ENCODE results near the gene GP1BB. TPM values are rescaled to one million over a fixed set of nuclear protein-coding genes. Genes with fewer than 3 reads are reported as not detected.

GP1BB gene
- total and polyA plus RNA-seq, 2 experiments from 2014 or later, result 4.9 to 10.2 TPM

DNA sequence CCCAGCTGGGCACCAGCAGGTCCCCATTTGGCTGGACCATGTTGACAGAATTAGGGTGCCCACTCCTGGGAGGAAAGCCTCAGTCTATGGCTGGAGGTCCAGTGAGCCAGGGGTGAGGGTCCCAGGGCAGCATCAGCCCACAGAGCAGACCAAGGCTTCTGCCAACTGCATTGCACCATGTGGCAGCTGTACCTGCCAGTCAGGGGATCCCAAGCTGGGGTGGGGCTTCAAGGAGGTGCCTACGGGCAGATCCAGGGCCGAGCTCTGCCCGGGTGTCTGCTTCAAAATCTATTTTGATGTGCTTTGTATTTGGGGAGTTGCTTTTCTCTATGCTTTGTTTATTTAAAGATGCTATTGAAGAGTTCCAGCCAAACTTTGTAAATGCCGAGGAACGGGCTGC lies 10.4 kb downstream of the GP1BB start:
- no peaks in the 10 kb centered on the region for H3K27me3 ChIP-seq (replicated peaks; ENCODE audit: insufficient read depth)
- no peaks in the 10 kb centered on the region for H3K79me2 ChIP-seq (ENCODE audit: insufficient read depth)
- H3K9me3 ChIP-seq (ENCODE audit: low read depth), result no peaks in the 10 kb centered on the region
- in situ Hi-C loops (cut with MboI), result no loop called here
- no peaks in the 10 kb centered on the region for H3F3A ChIP-seq (ENCODE audit: insufficient read depth)
- no peaks in the 10 kb centered on the region for H3K36me3 ChIP-seq (ENCODE audit: low read depth)
- H3K4me3 ChIP-seq, result no peak overlapping the region
- no peaks in the 10 kb centered on the region for H3K9me2 ChIP-seq (ENCODE audit: insufficient read depth)
- no peak overlapping the region for H3K9ac ChIP-seq
- DNase-seq, result no peak
- H3K27ac ChIP-seq, result no peak overlapping the region
- no peak overlapping the region for H3K4me2 ChIP-seq (ENCODE audit: unreplicated experiment)
- TF ChIP-seq EZH2phosphoT487 (IDR thresholded peaks at IDR 0.05; ENCODE audit: insufficient read depth, low read depth) (no peak), EZH2 (IDR thresholded peaks at IDR 0.05; ENCODE audit: insufficient read depth, poor library complexity, severe bottlenecking) (no peak)
- WGBS, 2 experiments (ENCODE audit: low coverage in 1 of 2, low lambda C conversion rate in 2 of 2, missing lambda C conversion rate in 2 of 2), result 70 to 80% methylated on average over 5 of the region's 5 CpGs
- no peaks in the 10 kb centered on the region for H3K4me1 ChIP-seq (ENCODE audit: insufficient read depth)
- H4K20me1 ChIP-seq (ENCODE audit: insufficient read depth), result no peaks in the 10 kb centered on the region
- no peak overlapping the region for H2AFZ ChIP-seq

DNA sequence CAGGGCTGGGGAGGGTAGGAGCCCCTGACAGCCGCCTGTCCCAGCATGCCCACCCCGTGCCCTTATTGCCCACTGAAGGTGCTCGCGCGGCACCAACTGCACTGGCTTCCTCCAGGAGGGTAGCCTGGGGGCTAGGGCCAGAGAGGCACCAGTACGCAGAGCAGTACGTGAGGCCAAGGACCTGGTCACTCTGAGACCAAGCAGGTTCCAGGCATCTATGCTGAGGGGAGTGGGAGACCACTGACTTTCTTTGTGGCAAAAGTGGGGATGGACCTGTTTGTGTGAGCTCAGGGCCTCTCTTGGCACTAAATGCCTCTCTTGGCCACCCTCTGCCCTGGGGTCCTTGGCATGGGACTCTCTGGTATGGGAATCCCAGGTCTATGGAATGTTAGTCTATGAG lies 10.8 kb downstream of the GP1BB start:
- no peak overlapping the region for H3K9ac ChIP-seq
- H2AFZ ChIP-seq, result no peak overlapping the region
- H3K79me2 ChIP-seq (ENCODE audit: insufficient read depth), result no peaks in the 10 kb centered on the region
- no peaks in the 10 kb centered on the region for H3K9me2 ChIP-seq (ENCODE audit: insufficient read depth)
- in situ Hi-C loops (cut with MboI), result no loop called here
- H3K27me3 ChIP-seq (replicated peaks; ENCODE audit: insufficient read depth), result no peaks in the 10 kb centered on the region
- H3K27ac ChIP-seq, result no peak overlapping the region
- TF ChIP-seq EZH2 (IDR thresholded peaks at IDR 0.05; ENCODE audit: insufficient read depth, poor library complexity, severe bottlenecking) (no peak), EZH2phosphoT487 (IDR thresholded peaks at IDR 0.05; ENCODE audit: insufficient read depth, low read depth) (no peak)
- H3K4me2 ChIP-seq (ENCODE audit: unreplicated experiment), result no peak overlapping the region
- H3K36me3 ChIP-seq (ENCODE audit: low read depth), result no peaks in the 10 kb centered on the region
- no peaks in the 10 kb centered on the region for H3K9me3 ChIP-seq (ENCODE audit: low read depth)
- H3K4me3 ChIP-seq, result no peak overlapping the region
- WGBS, 2 experiments (ENCODE audit: low coverage in 1 of 2, low lambda C conversion rate in 2 of 2, missing lambda C conversion rate in 2 of 2), result 88 to 91% methylated on average over 7 of the region's 7 CpGs
- H4K20me1 ChIP-seq (ENCODE audit: insufficient read depth), result no peaks in the 10 kb centered on the region
- H3K4me1 ChIP-seq (ENCODE audit: insufficient read depth), result no peaks in the 10 kb centered on the region
- H3F3A ChIP-seq (ENCODE audit: insufficient read depth), result no peaks in the 10 kb centered on the region
- no peak for DNase-seq

DNA sequence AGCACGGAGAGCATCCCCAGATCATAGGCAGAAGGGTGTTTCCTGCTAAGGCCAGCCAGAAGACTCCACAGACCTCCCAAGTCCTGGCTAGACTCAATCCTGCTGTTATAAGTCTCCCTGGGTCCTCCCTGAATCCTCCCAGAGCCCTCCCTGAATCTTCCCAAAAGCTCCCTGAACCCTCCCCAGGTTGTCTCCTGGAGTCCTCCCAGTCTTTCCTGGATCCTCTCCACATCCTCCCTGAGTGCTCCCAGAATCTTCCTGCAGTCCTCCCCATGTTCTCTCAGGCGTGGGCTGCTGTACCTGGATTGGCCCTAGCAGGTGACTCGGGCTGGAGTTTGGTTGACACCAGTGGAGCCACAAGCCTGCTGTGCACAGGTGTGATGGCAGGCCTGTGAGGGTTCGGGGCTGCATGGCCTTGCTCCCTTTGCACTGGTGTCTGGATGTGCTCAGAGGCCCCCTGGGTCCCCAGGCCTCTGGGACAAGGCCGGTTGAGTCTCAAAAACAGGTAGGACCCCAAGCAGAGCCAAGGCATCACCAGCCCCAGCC lies 11.6 kb downstream of the GP1BB start:
- in situ Hi-C loops (cut with MboI), result no loop called here
- Histone ChIP-seq H3K4me3 (no peak overlapping the region), H3K9me2 (ENCODE audit: insufficient read depth) (no peaks in the 10 kb centered on the region), H2AFZ (no peak overlapping the region), H3K4me1 (ENCODE audit: insufficient read depth) (no peaks in the 10 kb centered on the region), H3F3A (ENCODE audit: insufficient read depth) (no peaks in the 10 kb centered on the region), H3K9ac (no peak overlapping the region), H3K79me2 (ENCODE audit: insufficient read depth) (no peaks in the 10 kb centered on the region), H3K4me2 (ENCODE audit: unreplicated experiment) (no peak overlapping the region), H3K36me3 (ENCODE audit: low read depth) (no peaks in the 10 kb centered on the region), H3K27ac (no peak overlapping the region), H3K27me3 (replicated peaks; ENCODE audit: insufficient read depth) (no peaks in the 10 kb centered on the region), H4K20me1 (ENCODE audit: insufficient read depth) (no peaks in the 10 kb centered on the region), H3K9me3 (ENCODE audit: low read depth) (no peaks in the 10 kb centered on the region)
- no peak for TF ChIP-seq EZH2 (IDR thresholded peaks at IDR 0.05; ENCODE audit: insufficient read depth, poor library complexity, severe bottlenecking)
- TF ChIP-seq EZH2phosphoT487 (IDR thresholded peaks at IDR 0.05; ENCODE audit: insufficient read depth, low read depth), result no peak
- no peak for DNase-seq
- WGBS, 2 experiments (ENCODE audit: low coverage in 1 of 2, low lambda C conversion rate in 2 of 2, missing lambda C conversion rate in 2 of 2), result 74 to 81% methylated on average over 5 of the region's 5 CpGs

DNA sequence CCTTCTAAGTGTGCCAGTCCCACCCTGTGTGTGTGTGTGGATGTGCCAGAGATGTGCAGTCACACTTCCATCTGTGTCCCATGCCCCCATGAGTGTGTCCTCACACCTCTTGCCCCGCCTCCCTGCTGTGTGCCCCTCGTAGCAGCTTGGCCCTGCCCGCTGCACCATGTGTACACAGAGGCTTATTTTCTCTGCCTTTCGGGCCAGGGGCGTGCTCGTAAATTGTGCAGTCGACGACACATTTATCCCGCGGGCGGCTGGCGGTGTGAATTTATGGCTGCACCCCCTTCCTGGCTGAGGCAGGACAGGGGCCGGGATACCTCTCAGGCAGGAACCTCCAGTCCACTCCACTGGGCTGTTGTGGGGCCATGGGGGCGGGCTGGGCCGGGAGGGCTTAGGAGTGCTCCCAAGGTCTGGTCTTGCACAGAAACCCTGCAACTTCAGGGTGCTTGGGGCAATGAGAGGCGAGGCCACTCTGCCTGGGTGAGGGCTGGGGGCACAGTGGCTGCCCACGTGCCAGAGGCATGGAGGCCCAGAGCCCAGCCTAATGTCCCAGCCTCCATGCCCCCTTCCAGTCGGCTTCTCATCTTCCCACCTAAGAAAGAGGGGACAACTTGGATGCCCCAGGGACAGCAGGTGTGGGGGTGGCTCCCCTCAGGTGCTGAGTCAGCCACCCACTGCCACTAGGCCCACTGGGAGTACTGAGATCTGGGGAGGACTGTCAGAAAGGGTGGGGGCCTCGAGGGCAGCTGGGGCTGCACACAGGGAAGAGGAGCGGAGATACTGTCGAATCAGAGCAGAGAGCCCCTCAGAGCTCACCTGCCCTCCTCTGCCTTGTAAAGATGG lies 12.5 kb downstream of the GP1BB start:
- Histone ChIP-seq H3K27ac (no peak overlapping the region), H3K79me2 (ENCODE audit: insufficient read depth) (no peaks in the 10 kb centered on the region), H3K4me2 (ENCODE audit: unreplicated experiment) (no peak overlapping the region), H3K36me3 (ENCODE audit: low read depth) (no peaks in the 10 kb centered on the region), H3K27me3 (replicated peaks; ENCODE audit: insufficient read depth) (no peaks in the 10 kb centered on the region), H3K9me2 (ENCODE audit: insufficient read depth) (no peaks in the 10 kb centered on the region), H3K9me3 (ENCODE audit: low read depth) (no peaks in the 10 kb centered on the region), H3F3A (ENCODE audit: insufficient read depth) (no peaks in the 10 kb centered on the region), H3K9ac (no peak overlapping the region), H3K4me1 (ENCODE audit: insufficient read depth) (no peaks in the 10 kb centered on the region), H2AFZ (no peak overlapping the region), H4K20me1 (ENCODE audit: insufficient read depth) (no peaks in the 10 kb centered on the region), H3K4me3 (no peak overlapping the region)
- in situ Hi-C loops (cut with MboI), result no loop called here
- DNase-seq, result no peak
- WGBS, 2 experiments (ENCODE audit: low coverage in 1 of 2, low lambda C conversion rate in 2 of 2, missing lambda C conversion rate in 2 of 2), result 78 to 82% methylated on average over 20 of the region's 21 CpGs
- TF ChIP-seq EZH2phosphoT487 (IDR thresholded peaks at IDR 0.05; ENCODE audit: insufficient read depth, low read depth) (no peak), EZH2 (IDR thresholded peaks at IDR 0.05; ENCODE audit: insufficient read depth, poor library complexity, severe bottlenecking) (no peak)
